ENCODE measurements around the gene LEMD1. TPM values are rescaled to one million over a fixed set of nuclear protein-coding genes. Genes with fewer than 3 reads are reported as not detected.
A peak's percentile ranks its signal among the peaks of the same experiment; 100 is the strongest.

LEMD1 gene
- not detected in 2 replicates for total RNA-seq (2014; rRNA removed)
- not detected for polyA plus RNA-seq (2012)

GRCh38 chr1:205421798-205422197 lies at the start of gene LEMD1:
LEMD1 (minus strand) TSS chr1:205422056; CDS start chr1:205420536, 1,520 bp downstream.
- peak; percentile 54 for DNase-seq (ENCODE audit: low read depth)

GRCh38 chr1:205470131-205470530 lies 48.3 kb upstream of the LEMD1 start:
- no peak for DNase-seq (ENCODE audit: low read depth)

GRCh38 chr1:205466595-205467220 lies 44.9 kb upstream of the LEMD1 start:
- no peak for DNase-seq (ENCODE audit: low read depth)

- DNase-seq (ENCODE audit: low read depth) = no peak
Measured at GRCh38 chr1:205465392-205465791, 43.5 kb upstream of the LEMD1 start.

GRCh38 chr1:205458777-205459566 lies 37.1 kb upstream of the LEMD1 start:
- peak; percentile 36 for DNase-seq (ENCODE audit: low read depth)

- DNase-seq (ENCODE audit: low read depth) = no peak
Measured at GRCh38 chr1:205456868-205457745, 35.3 kb upstream of the LEMD1 start.

GRCh38 chr1:205456383-205456867 lies 34.6 kb upstream of the LEMD1 start:
- DNase-seq (ENCODE audit: low read depth) = no peak

- no peak for DNase-seq (ENCODE audit: low read depth)
Measured at GRCh38 chr1:205455581-205456382, 33.9 kb upstream of the LEMD1 start, which contains the start of gene BLACAT1. BLACAT1 (minus strand) TSS chr1:205456045.

- DNase-seq (ENCODE audit: low read depth) = no peak
Measured at GRCh38 chr1:205454903-205455335, 33.1 kb upstream of the LEMD1 start.

GRCh38 chr1:205453466-205453865 lies 31.6 kb upstream of the LEMD1 start:
- no peak for DNase-seq (ENCODE audit: low read depth)

- no peak for DNase-seq (ENCODE audit: low read depth)
Measured at GRCh38 chr1:205452933-205453332, 31.1 kb upstream of the LEMD1 start.

GRCh38 chr1:205452364-205452763 lies 30.5 kb upstream of the LEMD1 start:
- DNase-seq (ENCODE audit: low read depth) = no peak

- no peak for DNase-seq (ENCODE audit: low read depth)
Measured at GRCh38 chr1:205451759-205452164, 29.9 kb upstream of the LEMD1 start.

GRCh38 chr1:205451202-205451601 lies 29.3 kb upstream of the LEMD1 start:
- no peak for DNase-seq (ENCODE audit: low read depth)

GRCh38 chr1:205450448-205450847 lies 28.6 kb upstream of the LEMD1 start:
- no peak for DNase-seq (ENCODE audit: low read depth)

- DNase-seq (ENCODE audit: low read depth) = no peak
Measured at GRCh38 chr1:205449750-205450443, 28.0 kb upstream of the LEMD1 start.

GRCh38 chr1:205449254-205449749 lies 27.4 kb upstream of the LEMD1 start:
- DNase-seq (ENCODE audit: low read depth) = no peak

GRCh38 chr1:205448540-205449253 lies 26.8 kb upstream of the LEMD1 start:
- no peak for DNase-seq (ENCODE audit: low read depth)
